H1 (cell line): ENCODE measurements around the gene PTPRG. TPM values are rescaled to one million over a fixed set of nuclear protein-coding genes. Genes with fewer than 3 reads are reported as not detected.

Source experiments
- CTCF ChIA-PET: fragments of 300-600 bp; sonication (Branson Sonifier 250); formaldehyde crosslinking; loops from one replicate; lab custom pipeline; 2021; ENCODE audit not compliant: partially characterized antibody; lab: Charles Lee
- POLR2A ChIA-PET: fragments of 300-600 bp; sonication (Branson Sonifier 250); formaldehyde crosslinking; loops from one replicate; lab custom pipeline; 2021; ENCODE audit warnings: inconsistent platforms; ENCODE audit not compliant: partially characterized antibody; lab: Charles Lee
- DNase-seq, 2 experiments: peaks; one replicate each; pipeline versions ENCODE4 v3.0.0 to v3.0.0-alpha.2; 2010 to 2022; ENCODE audit warnings: low spot score in 2 of 2, low read depth in 1 of 2, mixed read lengths in 1 of 2
- FAIRE-seq: peaks from 2 replicates; lab custom pipeline; 2011; peaks lifted over from hg19 to GRCh38; lab: Jason Lieb, UNC
- H2AFZ ChIP-seq: 2 replicates; pipeline ENCODE4 v1.8.1; 2012; ENCODE audit warnings: low read length, inconsistent platforms
- H2AK5ac ChIP-seq: 2 replicates; pipeline ENCODE4 v1.6.1; 2013; ENCODE audit warnings: low read depth, low read length
- H2BK120ac ChIP-seq: replicated peaks from 2 replicates; pipeline ENCODE3; 2013; ENCODE audit warnings: low read depth, low read length, inconsistent platforms
- H2BK12ac ChIP-seq: 2 replicates; pipeline ENCODE4 v1.6.1; 2013; ENCODE audit warnings: low read depth, low read length
- H2BK15ac ChIP-seq: 2 replicates; pipeline ENCODE4 v1.6.1; 2013; ENCODE audit warnings: low read length
- H2BK20ac ChIP-seq: 2 replicates; pipeline ENCODE4 v1.6.1; 2013; ENCODE audit warnings: low read length
- H2BK5ac ChIP-seq: 2 replicates; pipeline ENCODE4 v1.6.1; 2013; ENCODE audit warnings: low read depth, low read length
- H3K14ac ChIP-seq: 2 replicates; pipeline ENCODE4 v1.6.1; 2013; ENCODE audit warnings: inconsistent platforms; ENCODE audit not compliant: insufficient read length
- H3K18ac ChIP-seq: 2 replicates; pipeline ENCODE4 v1.6.1; 2013; ENCODE audit warnings: low read length; ENCODE audit errors: extremely low read depth
- H3K23ac ChIP-seq: 2 replicates; pipeline ENCODE4 v1.6.1; 2013; ENCODE audit warnings: inconsistent platforms; ENCODE audit not compliant: insufficient read length
- H3K23me2 ChIP-seq: 2 replicates; pipeline ENCODE4 v1.6.1; 2013; ENCODE audit warnings: low read depth, low read length
- H3K27ac ChIP-seq: 2 replicates; pipeline ENCODE4 v1.6.1; 2011; ENCODE audit warnings: low read depth, low read length, inconsistent platforms
- H3K27me3 ChIP-seq, 4 experiments: replicated peaks in 1 of 4; 1 replicate in 1 of 4; 2 replicates in 3 of 4; pipeline versions ENCODE4 v1.6.1 to v1.8.1; 2011 to 2013; ENCODE audit warnings: low read length in 3 of 4, mild to moderate bottlenecking in 3 of 4, inconsistent platforms in 2 of 4, mixed read lengths in 2 of 4, moderate library complexity in 1 of 4; ENCODE audit not compliant: control insufficient read depth in 3 of 4, insufficient read depth in 3 of 4; ENCODE audit errors: extremely low read depth in 1 of 4
- H3K36me3 ChIP-seq, 4 experiments: 2 replicates each; pipeline versions ENCODE4 v1.6.1 to v1.8.1; 2011 to 2013; ENCODE audit warnings: mild to moderate bottlenecking in 4 of 4, low read length in 3 of 4, moderate library complexity in 2 of 4, control low read depth in 1 of 4, inconsistent platforms in 1 of 4; ENCODE audit not compliant: insufficient read depth in 4 of 4, control insufficient read depth in 2 of 4
- H3K4ac ChIP-seq: replicated peaks from 2 replicates; pipeline ENCODE3; 2013; ENCODE audit warnings: low read length, low read depth, mixed read lengths, inconsistent platforms; ENCODE audit not compliant: insufficient read length
- H3K4me1 ChIP-seq, 4 experiments: replicated peaks in 1 of 4; 1 replicate in 1 of 4; 2 replicates in 3 of 4; pipeline versions ENCODE4 v1.6.1 to v1.8.1; 2011 to 2013; ENCODE audit warnings: low read length in 3 of 4, inconsistent platforms in 2 of 4, mixed read lengths in 1 of 4; ENCODE audit not compliant: insufficient read depth in 4 of 4, control insufficient read depth in 3 of 4
- H3K4me2 ChIP-seq, 2 experiments: 2 replicates each; pipeline versions ENCODE4 v1.6.1 to v1.8.1; 2011 to 2013; ENCODE audit warnings: low read depth in 2 of 2, low read length in 2 of 2, control low read depth in 1 of 2, inconsistent platforms in 1 of 2, mild to moderate bottlenecking in 1 of 2; ENCODE audit not compliant: insufficient read depth in 1 of 2
- H3K4me3 ChIP-seq, 4 experiments: fragments of 200-600, 300-600 bp in 1 of 4; sonication (generic), shearing (Covaris generic), sonication (Bioruptor Twin) in 1 of 4; 2 replicates each; pipeline versions ENCODE4 v1.5.1 to v1.8.1; 2011 to 2016; ENCODE audit warnings: low read length in 4 of 4, low read depth in 3 of 4, control low read depth in 2 of 4, inconsistent platforms in 2 of 4, mild to moderate bottlenecking in 2 of 4, mixed read lengths in 1 of 4, moderate library complexity in 1 of 4; ENCODE audit not compliant: insufficient read depth in 2 of 4; ENCODE audit errors: extremely low read depth in 1 of 4
- H3K56ac ChIP-seq: replicated peaks from 2 replicates; pipeline ENCODE3; 2013; ENCODE audit warnings: low read depth, mild to moderate bottlenecking, mixed read lengths, low read length, inconsistent platforms; ENCODE audit not compliant: insufficient read length
- H3K79me1 ChIP-seq: 2 replicates; pipeline ENCODE4 v1.6.1; 2013; ENCODE audit warnings: low read depth, low read length, control low read depth
- H3K79me2 ChIP-seq, 2 experiments: 2 replicates each; pipeline versions ENCODE4 v1.6.1 to v1.8.1; 2012 to 2013; ENCODE audit warnings: low read length in 2 of 2, mild to moderate bottlenecking in 2 of 2, inconsistent platforms in 1 of 2; ENCODE audit not compliant: insufficient read depth in 2 of 2, control insufficient read depth in 1 of 2
- H3K9ac ChIP-seq, 4 experiments: replicated peaks in 1 of 4; 1 replicate in 1 of 4; 2 replicates in 3 of 4; pipeline versions ENCODE4 v1.6.1 to v1.8.1; 2011 to 2013; ENCODE audit warnings: low read depth in 3 of 4, low read length in 3 of 4, control low read depth in 2 of 4, mild to moderate bottlenecking in 2 of 4, moderate library complexity in 2 of 4, inconsistent platforms in 1 of 4; ENCODE audit errors: extremely low read depth in 1 of 4
- H3K9me3 ChIP-seq, 2 experiments: 2 replicates each; pipeline versions ENCODE4 v1.6.1 to v1.8.1; 2012 to 2013; ENCODE audit warnings: mild to moderate bottlenecking in 2 of 2, moderate library complexity in 2 of 2, control low read depth in 1 of 2, inconsistent platforms in 1 of 2, low read depth in 1 of 2, low read length in 1 of 2, mixed read lengths in 1 of 2; ENCODE audit not compliant: insufficient read depth in 2 of 2
- H4K20me1 ChIP-seq, 2 experiments: replicated peaks in 1 of 2; 2 replicates each; pipeline versions ENCODE3 to v1.8.1; 2011 to 2013; ENCODE audit warnings: inconsistent platforms in 2 of 2, low read length in 2 of 2, mild to moderate bottlenecking in 1 of 2; ENCODE audit not compliant: insufficient read depth in 2 of 2, control insufficient read depth in 1 of 2
- H4K5ac ChIP-seq: 2 replicates; pipeline ENCODE4 v1.6.1; 2013; ENCODE audit warnings: low read length, low read depth, mixed read lengths, inconsistent platforms; ENCODE audit not compliant: insufficient read length
- H4K8ac ChIP-seq: 2 replicates; pipeline ENCODE4 v1.8.0; 2013; ENCODE audit warnings: mild to moderate bottlenecking, moderate library complexity, low read length, inconsistent platforms; ENCODE audit not compliant: insufficient read depth; ENCODE audit errors: extremely low read depth
- H4K91ac ChIP-seq: replicated peaks from 2 replicates; pipeline ENCODE3; 2013; ENCODE audit warnings: low read length, mixed read lengths, inconsistent platforms; ENCODE audit not compliant: insufficient read length
- BACH1 ChIP-seq: IDR thresholded peaks from 2 replicates; pipeline ENCODE4 v1.6.1; 2012; ENCODE audit warnings: low read length, improper control_type of control experiment
- BCL11A ChIP-seq, 2 experiments: IDR thresholded peaks; one replicate each; pipeline ENCODE4 v1.6.1; 2011; ENCODE audit warnings: low read depth in 2 of 2, low read length in 2 of 2, mild to moderate bottlenecking in 2 of 2
- CREB1 ChIP-seq: IDR thresholded peaks from 2 replicates; pipeline ENCODE4 v1.6.1; 2012; ENCODE audit warnings: inconsistent platforms
- HDAC2 ChIP-seq, 2 experiments: fragments of 300-600 bp in 1 of 2; sonication (generic) in 1 of 2; IDR thresholded peaks; 2 replicates each; pipeline ENCODE4 v1.6.1; 2011 to 2012; ENCODE audit warnings: low read depth in 2 of 2, low read length in 2 of 2, mild to moderate bottlenecking in 2 of 2, moderate library complexity in 2 of 2, borderline replicate concordance in 1 of 2, inconsistent platforms in 1 of 2
- KDM5A ChIP-seq: fragments of 200-600 bp; IDR thresholded peaks from 2 replicates; pipeline ENCODE4 v1.7.1; 2012; ENCODE audit warnings: mild to moderate bottlenecking, low read length, inconsistent platforms, mixed read lengths
- POLR2A ChIP-seq, 2 experiments: IDR thresholded peaks; 1 replicate in 1 of 2; 2 replicates in 1 of 2; pipeline ENCODE4 v1.6.1; 2011; ENCODE audit warnings: low read depth in 2 of 2, low read length in 2 of 2, mild to moderate bottlenecking in 2 of 2; ENCODE audit errors: control extremely low read depth in 1 of 2
- POU5F1 ChIP-seq: IDR thresholded peaks from 2 replicates; pipeline ENCODE4 v1.6.1; 2011; ENCODE audit warnings: low read depth, mild to moderate bottlenecking, low read length, moderate library complexity
- RFX5 ChIP-seq: IDR thresholded peaks from 2 replicates; pipeline ENCODE4 v1.6.1; 2011; ENCODE audit warnings: low read depth, low read length, improper control_type of control experiment, borderline replicate concordance
- SIX5 ChIP-seq: IDR thresholded peaks from 2 replicates; pipeline ENCODE4 v1.6.1; 2011; ENCODE audit warnings: mild to moderate bottlenecking, low read depth, low read length
- WGBS, 2 experiments: shearing (Covaris generic) in 1 of 2; methylation state at CpG; one replicate each; pipeline versions ENCODE4 v1.1.6 to v1.1.7; 2013 to 2015; ENCODE audit warnings: low lambda C conversion rate in 2 of 2, mixed read lengths in 2 of 2, inconsistent platforms in 1 of 2, low coverage in 1 of 2, missing lambda C conversion rate in 1 of 2; ENCODE audit not compliant: insufficient replicate concordance in 2 of 2, insufficient coverage in 1 of 2, insufficient read length in 1 of 2; ENCODE audit errors: extremely low coverage in 1 of 2, missing lambda C conversion rate in 1 of 2; 5-methylcytosine and 5-hydroxymethylcytosine counted together
- polyA plus RNA-seq, 7 experiments: library from polyadenylated mRNA; depleted of rRNA in 3 of 7; stranded (reverse) in 5 of 7; unstranded in 2 of 7; fragments of >200 nt in 5 of 7; fragments of 200-250 nt in 2 of 7; gene quantifications; 1 replicate in 5 of 7; 2 replicates in 1 of 7; 4 replicates in 1 of 7; pipeline versions ENCODE4 v1.2.1 to v1.2.3, GENCODE V29; 2011 to 2013; ENCODE audit warnings: missing spikeins in 2 of 7, mixed read lengths in 2 of 7
- total RNA-seq: library from RNA; stranded (reverse); fragmentation: NEBNext Ultra II Directional; extraction: Animal tissue kit (Norgen Biotek cat#: 25700); gene quantifications from 2 replicates; pipeline ENCODE4 v1.2.1, GENCODE V29; 2021
- TF ChIP-seq, protein P1 (sequence below): IDR thresholded peaks from 2 replicates; pipeline ENCODE4 v1.6.1; 2012; ENCODE audit warnings: low read length, inconsistent platforms

The PTPRG gene
- total and polyA plus RNA-seq, 2 of the 8 experiments (the other 6 are each of a cell fraction or from before 2014, with no cell fraction given): 23.3 to 96.2 TPM

DNA sequence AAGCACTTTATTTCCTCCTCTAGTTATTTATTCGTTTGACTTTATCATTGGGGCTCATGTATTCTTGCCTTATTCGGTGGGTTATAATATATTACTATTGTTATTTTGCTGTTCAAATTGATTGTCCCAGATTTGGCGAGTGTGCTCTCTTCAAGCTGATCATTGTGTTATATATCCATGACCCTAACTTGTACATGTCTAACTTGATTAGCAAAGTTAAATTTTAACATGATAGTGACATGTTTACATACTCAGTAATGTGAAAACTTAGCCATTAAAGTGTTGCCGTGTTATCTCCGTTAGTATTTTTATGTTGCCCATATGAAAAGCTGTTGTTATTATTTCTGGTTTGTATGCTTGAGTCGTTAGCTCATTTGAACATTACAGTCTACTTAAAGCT lies 327.9 kb downstream of the PTPRG start:
- no peaks in the 10 kb centered on the region for H3K36me3 ChIP-seq
- no peak for FAIRE-seq
- no peak overlapping the region for H3K14ac ChIP-seq
- no peak overlapping the region for H3K9ac ChIP-seq
- H3K23ac ChIP-seq: no peak overlapping the region
- no peaks in the 10 kb centered on the region for H3K23me2 ChIP-seq
- no peak overlapping the region for H3K4me3 ChIP-seq
- no peak overlapping the region for H4K8ac ChIP-seq
- H3K27me3 ChIP-seq: no peaks in the 10 kb centered on the region
- H2BK120ac ChIP-seq: no peak overlapping the region
- no peak overlapping the region for H2BK12ac ChIP-seq
- H3K4ac ChIP-seq: no peak overlapping the region
- H3K27ac ChIP-seq: no peak overlapping the region
- DNase-seq: no peak
- no peak overlapping the region for H4K91ac ChIP-seq
- no peak overlapping the region for H4K5ac ChIP-seq
- peaks cover 3% of the 10 kb centered on the region; the same call in 1 of the 2 replicates for H3K79me1 ChIP-seq
- no peak overlapping the region for H3K56ac ChIP-seq
- ChIA-PET POLR2A (interaction anchor here (0.5 kb wide), 1 partner anchor 63 kb away, joined by 3 read pairs; no protein-coding TSS in a partner anchor), CTCF (interaction anchor here (1.4 kb wide), 1 partner anchor 14 kb away, joined by 4 read pairs; no protein-coding TSS in a partner anchor)
- no peak overlapping the region for H2BK5ac ChIP-seq
- H2AK5ac ChIP-seq: no peak overlapping the region
- H3K18ac ChIP-seq: no peak overlapping the region
- no peak overlapping the region for H2BK15ac ChIP-seq
- peaks cover 0 to 4% of the 10 kb centered on the region in 2 experiments for H4K20me1 ChIP-seq
- H3K4me2 ChIP-seq: no peak overlapping the region
- no peak overlapping the region for H2BK20ac ChIP-seq
- H2AFZ ChIP-seq: no peak overlapping the region
- WGBS, 2 experiments: 87% methylated on average over 6 of the region's 6 CpGs; no CpG with 5 or more reads in 1 of the 2 experiments
- H3K9me3 ChIP-seq: no peaks in the 10 kb centered on the region
- H3K4me1 ChIP-seq: peaks cover 0 to 11% (median 3%) of the 10 kb centered on the region in 4 experiments; a peak in 2 of 7 replicates
- peaks cover 0 to 83% of the 10 kb centered on the region in 2 experiments for H3K79me2 ChIP-seq
- TF ChIP-seq BACH1 (no peak), RFX5 (no peak), POU5F1 (no peak), KDM5A (no peak), BCL11A (IDR thresholded peaks at IDR 0.05; ENCODE audit: low read depth in 2 of 2, low read length in 2 of 2) (no peak), SIX5 (no peak), POLR2A (IDR thresholded peaks at IDR 0.05; ENCODE audit: control extremely low read depth in 1 of 2, low read depth in 2 of 2, low read length in 2 of 2) (no peak), CREB1 (no peak), HDAC2 (IDR thresholded peaks at IDR 0.05; ENCODE audit: borderline replicate concordance in 1 of 2, low read depth in 2 of 2, low read length in 2 of 2) (no peak)
- TF ChIP-seq, protein P1, sequence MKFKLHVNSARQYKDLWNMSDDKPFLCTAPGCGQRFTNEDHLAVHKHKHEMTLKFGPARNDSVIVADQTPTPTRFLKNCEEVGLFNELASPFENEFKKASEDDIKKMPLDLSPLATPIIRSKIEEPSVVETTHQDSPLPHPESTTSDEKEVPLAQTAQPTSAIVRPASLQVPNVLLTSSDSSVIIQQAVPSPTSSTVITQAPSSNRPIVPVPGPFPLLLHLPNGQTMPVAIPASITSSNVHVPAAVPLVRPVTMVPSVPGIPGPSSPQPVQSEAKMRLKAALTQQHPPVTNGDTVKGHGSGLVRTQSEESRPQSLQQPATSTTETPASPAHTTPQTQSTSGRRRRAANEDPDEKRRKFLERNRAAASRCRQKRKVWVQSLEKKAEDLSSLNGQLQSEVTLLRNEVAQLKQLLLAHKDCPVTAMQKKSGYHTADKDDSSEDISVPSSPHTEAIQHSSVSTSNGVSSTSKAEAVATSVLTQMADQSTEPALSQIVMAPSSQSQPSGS: no peak
